ENCODE measurements around the gene MAK.
"Not testable (repeated sequence)": the region's sequence is repeated elsewhere in the genome, so short reads cannot be mapped to it uniquely, and the experiment has no call there.

MAK gene

GRCh38 chr6:10837995-10838793, at the start of gene MAK:
TSS of gene MAK (minus strand) at chr6:10838539. CDS start at chr6:10830648, 7,891 bp downstream.
- DNase-seq (ENCODE audit: low spot score), result peak; percentile 94

GRCh38 chr6:10886691-10887502, 48.6 kb upstream of the MAK start, which contains the start of gene SYCP2L:
TSS of gene SYCP2L (plus strand) at chr6:10887052. CDS start at chr6:10887127, 75 bp downstream.
- DNase-seq (ENCODE audit: low spot score), result peak; percentile 82

- DNase-seq (ENCODE audit: low spot score), result not testable (repeated sequence)
Measured at GRCh38 chr6:10886365-10886690, 48.0 kb upstream of the MAK start.

GRCh38 chr6:10884245-10884972, 46.1 kb upstream of the MAK start:
- DNase-seq (ENCODE audit: low spot score), result no peak

GRCh38 chr6:10883312-10884244, 45.2 kb upstream of the MAK start:
- DNase-seq (ENCODE audit: low spot score), result no peak

GRCh38 chr6:10882657-10883171, 44.4 kb upstream of the MAK start:
- no peak for DNase-seq (ENCODE audit: low spot score)

GRCh38 chr6:10882253-10882630, 43.9 kb upstream of the MAK start:
- DNase-seq (ENCODE audit: low spot score), result not testable (repeated sequence)

GRCh38 chr6:10880366-10880765, 42.0 kb upstream of the MAK start:
- DNase-seq (ENCODE audit: low spot score), result no peak

- DNase-seq (ENCODE audit: low spot score), result no peak
Measured at GRCh38 chr6:10877871-10878270, 39.5 kb upstream of the MAK start.

GRCh38 chr6:10877012-10877411, 38.7 kb upstream of the MAK start:
- DNase-seq (ENCODE audit: low spot score), result no peak

- no peak for DNase-seq (ENCODE audit: low spot score)
Measured at GRCh38 chr6:10875026-10875425, 36.7 kb upstream of the MAK start.

- DNase-seq (ENCODE audit: low spot score), result no peak
Measured at GRCh38 chr6:10874207-10874606, 35.9 kb upstream of the MAK start.

- DNase-seq (ENCODE audit: low spot score), result peak; percentile 38
Measured at GRCh38 chr6:10873374-10873773, 35.0 kb upstream of the MAK start.

- DNase-seq (ENCODE audit: low spot score), result no peak
Measured at GRCh38 chr6:10867952-10868351, 29.6 kb upstream of the MAK start.

- DNase-seq (ENCODE audit: low spot score), result not testable (repeated sequence)
Measured at GRCh38 chr6:10866709-10867108, 28.4 kb upstream of the MAK start.

GRCh38 chr6:10863031-10863430, 24.7 kb upstream of the MAK start:
- DNase-seq (ENCODE audit: low spot score), result not testable (repeated sequence)

- DNase-seq (ENCODE audit: low spot score), result no peak
Measured at GRCh38 chr6:10862361-10862760, 24.0 kb upstream of the MAK start.

GRCh38 chr6:10861086-10861485, 22.7 kb upstream of the MAK start:
- DNase-seq (ENCODE audit: low spot score), result peak; percentile 45

- no peak for DNase-seq (ENCODE audit: low spot score)
Measured at GRCh38 chr6:10857259-10857658, 18.9 kb upstream of the MAK start.

- DNase-seq (ENCODE audit: low spot score), result no peak
Measured at GRCh38 chr6:10854922-10855632, 16.7 kb upstream of the MAK start.

All from kidney tubule cell (primary cell).